HG03045 (cell line): ENCODE results near the gene GOLIM4.
"Not testable (repeated sequence)": the region's sequence is repeated elsewhere in the genome, so short reads cannot be mapped to it uniquely, and the experiment has no call there.

Source experiments
- ATAC-seq: cut with Tn5 transposase; IDR thresholded peaks from one replicate; pipeline ENCODE4 v1.9.1; 2021; ENCODE audit warnings: mild to moderate bottlenecking, moderate library complexity; ENCODE audit not compliant: unreplicated experiment

Gene GOLIM4

GRCh38 chr3:168049367-168049974, 46.3 kb downstream of the GOLIM4 start:
- ATAC-seq, result no peak

DNA sequence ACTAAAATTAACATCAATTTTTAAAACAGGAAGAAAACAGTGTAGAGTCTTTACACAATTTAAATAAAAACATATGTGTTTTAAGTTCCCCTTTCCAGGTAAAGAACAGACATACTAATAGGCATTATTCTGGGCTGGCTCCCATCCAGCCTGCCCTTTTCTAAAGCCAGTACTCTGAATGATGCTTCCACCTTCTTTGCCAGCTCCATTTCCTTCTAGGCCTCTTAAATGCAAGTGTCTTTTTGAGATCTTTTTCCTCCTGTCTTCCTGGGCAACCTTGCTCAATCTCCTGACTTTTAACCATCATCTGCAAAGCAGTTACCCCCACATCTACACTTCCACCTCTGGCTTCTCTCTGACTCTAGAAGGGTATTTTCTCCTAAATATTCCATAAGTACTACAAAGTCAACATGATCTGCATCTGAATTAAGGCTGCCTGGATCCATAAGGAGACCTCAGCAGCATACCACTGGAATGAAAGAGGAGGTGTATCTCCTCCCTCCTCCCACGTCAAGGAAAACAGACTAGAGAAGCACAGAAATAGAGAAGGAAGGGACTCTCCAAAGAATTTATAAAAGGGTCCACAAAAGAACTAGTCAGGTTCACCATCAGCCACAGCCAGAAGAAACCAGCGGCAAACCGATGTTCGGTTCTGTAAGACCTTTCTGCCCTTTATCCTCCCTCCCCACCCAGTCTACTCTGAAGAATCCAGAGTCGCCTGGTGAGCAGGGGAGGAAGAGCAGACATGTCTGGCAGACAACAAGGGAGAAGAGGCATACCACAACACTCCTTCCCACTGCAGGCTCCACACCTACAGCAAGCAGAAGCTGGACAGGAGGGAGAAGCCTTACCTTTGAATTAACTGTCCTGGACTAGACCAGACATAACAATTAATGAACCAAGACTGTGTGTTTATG, 47.1 kb downstream of the GOLIM4 start:
- no peak for ATAC-seq

GRCh38 chr3:168047936-168048335, 47.8 kb downstream of the GOLIM4 start:
- ATAC-seq, result no peak

DNA sequence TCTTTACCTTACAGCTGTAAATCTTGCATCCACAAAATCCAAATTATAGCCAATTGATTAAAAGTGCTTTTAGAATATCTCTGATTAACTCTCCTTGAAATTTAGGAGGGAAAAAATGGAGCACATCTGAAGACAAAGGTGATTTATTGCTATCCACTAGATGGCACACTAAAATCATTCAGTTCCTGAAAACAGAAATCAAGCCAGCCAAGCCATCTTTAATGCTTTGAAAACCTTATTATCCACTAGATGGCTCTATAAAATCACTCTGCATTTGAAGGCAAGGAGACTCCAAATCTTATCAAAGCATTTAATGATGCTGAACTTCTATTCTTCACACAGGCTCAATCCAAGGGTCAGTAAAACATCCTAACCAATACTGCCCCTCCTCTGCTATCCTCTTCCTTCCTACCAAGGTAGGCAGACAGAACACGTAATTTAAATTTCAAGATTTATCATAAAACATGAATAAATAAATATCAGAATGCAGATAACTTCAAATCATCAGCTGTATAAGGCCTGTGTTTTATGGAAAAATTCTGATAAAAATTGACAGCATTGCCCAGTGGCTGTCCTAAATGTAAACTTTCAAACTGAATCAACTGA, 48.4 kb downstream of the GOLIM4 start:
- peak; percentile 61 for ATAC-seq

GRCh38 chr3:168044049-168044448, 51.7 kb downstream of the GOLIM4 start:
- ATAC-seq, result no peak

- no peak for ATAC-seq
Measured at GRCh38 chr3:168040607-168041208, 55.0 kb downstream of the GOLIM4 start.

GRCh38 chr3:168037020-168037419, 58.7 kb downstream of the GOLIM4 start:
- no peak for ATAC-seq

DNA sequence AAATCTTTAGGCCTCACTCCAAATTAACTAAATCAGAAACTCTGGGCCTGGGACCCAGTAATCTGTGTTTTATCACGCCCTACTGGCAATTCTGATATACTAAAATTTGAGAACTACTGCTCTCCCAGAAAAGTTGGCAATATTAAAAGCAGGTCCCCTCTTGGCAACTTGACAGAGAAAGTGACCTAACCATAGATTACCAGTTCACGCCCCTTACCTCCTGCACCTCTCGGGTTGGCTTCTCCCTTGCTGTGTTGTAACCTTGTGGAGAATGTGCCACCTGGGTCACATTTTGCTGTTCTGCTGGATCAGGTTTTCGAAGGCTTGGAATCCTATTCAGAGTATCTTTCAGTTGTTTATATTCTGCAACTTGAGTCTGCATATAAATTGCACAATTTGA, 59.1 kb downstream of the GOLIM4 start:
- ATAC-seq, result no peak

DNA sequence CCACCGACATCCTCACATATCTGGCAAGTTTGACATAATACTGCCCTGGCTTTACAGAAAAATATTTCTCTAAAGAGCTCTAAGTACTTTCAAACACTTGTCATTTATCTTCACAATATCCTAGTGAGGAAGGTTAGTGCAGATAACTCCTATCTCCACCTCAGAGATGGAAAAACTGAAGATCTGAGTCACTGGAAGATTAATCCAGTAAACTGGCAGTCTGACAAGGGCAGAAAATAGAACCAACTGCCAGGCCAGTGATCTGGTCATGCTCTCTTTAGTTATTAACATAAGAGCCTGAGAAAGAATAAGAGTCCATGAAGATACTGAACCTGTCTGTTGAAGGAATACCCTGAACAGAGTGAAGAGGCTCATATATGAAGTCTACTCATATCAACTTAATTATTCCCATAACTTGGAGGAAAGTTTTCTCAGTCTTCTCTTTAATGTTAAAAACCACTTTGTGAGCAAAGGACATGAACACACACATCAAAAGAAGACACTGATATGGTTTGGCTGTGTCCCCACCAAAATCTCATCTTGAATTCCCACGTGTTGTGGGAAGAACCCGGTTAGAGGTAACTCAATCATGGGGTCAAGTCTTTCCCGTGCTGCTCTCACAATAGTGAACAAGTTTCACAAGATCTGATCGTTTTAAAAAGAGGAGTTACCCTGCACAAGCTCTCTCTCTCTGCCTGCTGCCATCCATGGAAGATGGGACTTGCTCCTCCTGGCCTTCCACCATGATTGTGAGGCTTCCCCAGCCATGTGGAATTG, 61.4 kb downstream of the GOLIM4 start:
- no peak for ATAC-seq

DNA sequence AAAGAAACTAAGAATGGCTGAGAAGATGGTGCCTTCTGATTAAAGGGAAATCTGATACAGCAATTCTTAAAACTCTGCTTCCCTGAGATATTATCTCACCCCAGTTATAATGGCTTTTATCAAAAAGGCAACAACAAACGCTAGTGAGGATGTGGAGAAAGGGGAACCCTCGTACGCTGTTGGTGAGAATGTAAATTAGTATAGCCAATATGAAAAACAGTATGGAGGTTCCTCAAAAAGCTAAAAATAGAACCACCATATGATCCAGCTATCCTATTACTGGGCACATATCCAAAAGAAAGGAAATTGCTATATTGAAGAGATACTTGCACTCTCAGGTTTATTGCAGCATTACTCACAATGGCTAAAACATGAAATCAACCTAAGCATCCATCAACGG, 65.1 kb downstream of the GOLIM4 start:
- ATAC-seq, result no peak

GRCh38 chr3:168029705-168030104, 66.0 kb downstream of the GOLIM4 start:
- ATAC-seq, result no peak

GRCh38 chr3:168028086-168028485, 67.6 kb downstream of the GOLIM4 start:
- no peak for ATAC-seq

DNA sequence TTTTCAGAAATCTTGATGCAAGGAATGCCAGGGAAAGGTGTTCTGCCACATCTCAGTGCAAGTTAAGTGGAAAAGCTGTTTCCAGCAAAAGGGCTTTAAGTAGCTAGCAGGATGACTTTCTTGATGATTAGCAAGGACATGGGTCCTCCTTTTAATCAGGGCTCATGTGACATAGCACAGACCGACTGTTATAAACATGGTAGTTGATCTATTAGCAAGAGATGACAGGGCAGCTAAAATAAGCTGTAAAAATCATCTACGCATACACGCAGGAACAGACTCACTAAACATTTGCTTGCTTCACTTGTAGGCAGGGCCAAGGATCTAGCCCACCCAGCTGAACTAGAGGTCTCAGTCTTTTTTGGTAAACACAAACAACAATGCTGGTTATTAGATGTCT, 69.0 kb downstream of the GOLIM4 start:
- no peak for ATAC-seq

- ATAC-seq, result no peak
Measured at GRCh38 chr3:168025076-168025475, 70.6 kb downstream of the GOLIM4 start.

DNA sequence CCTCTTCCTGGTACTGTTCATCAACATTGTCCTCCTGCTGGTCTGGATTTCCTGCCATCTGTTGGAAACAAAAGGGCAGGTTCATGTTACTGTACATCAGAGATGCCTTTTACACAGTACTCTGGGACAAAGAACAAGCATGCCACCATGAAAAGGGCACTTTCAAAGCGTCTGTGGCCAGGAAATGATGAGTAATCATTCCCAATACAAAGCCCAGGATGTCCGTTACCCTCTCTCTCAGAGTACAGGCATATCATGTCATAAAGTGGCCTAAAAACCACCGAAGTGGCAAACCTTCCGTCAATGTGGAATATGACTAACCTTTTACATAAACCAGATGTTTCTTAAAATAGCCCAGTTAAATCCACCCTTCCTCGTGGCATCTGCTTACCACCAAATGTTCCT, 71.2 kb downstream of the GOLIM4 start:
- no peak for ATAC-seq

DNA sequence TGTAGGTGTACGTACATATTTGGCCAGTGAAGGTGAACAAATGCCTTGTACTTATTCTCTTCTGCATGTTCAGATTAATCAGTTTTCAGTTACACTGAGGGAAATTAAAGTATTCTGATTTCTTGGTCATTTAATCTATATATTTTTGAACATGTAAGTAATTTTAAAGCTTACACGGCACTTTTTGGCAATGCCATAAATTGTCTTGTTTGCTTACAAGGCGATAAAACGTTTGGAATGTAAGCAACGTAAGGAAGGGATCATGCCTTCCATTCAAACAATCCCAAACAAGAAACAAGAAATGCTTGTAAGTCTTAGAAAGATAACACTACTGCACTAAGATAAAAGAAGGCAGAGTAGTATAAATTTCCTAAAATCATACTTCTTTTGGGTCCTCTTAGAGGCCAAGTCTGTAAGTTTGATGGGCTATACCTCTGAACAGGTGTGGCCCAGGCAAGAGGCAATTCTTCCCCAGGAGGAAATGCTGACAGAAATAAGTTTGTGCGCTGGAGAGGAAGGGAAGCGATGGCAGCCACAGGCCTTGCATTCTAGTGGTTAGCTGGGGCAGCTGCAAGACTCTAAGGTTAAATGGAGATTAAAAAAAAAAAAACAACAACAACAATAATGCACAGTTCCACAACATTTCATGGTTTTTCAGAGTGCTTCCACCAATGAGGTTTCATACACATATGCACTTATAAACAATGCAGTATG, 73.8 kb downstream of the GOLIM4 start:
- ATAC-seq, result no peak

- ATAC-seq, result not testable (repeated sequence)
Measured at GRCh38 chr3:168011280-168011679, 84.4 kb downstream of the GOLIM4 start.

GRCh38 chr3:168006584-168006983, 89.1 kb downstream of the GOLIM4 start:
- no peak for ATAC-seq

GRCh38 chr3:168003911-168004310, 91.8 kb downstream of the GOLIM4 start:
- ATAC-seq, result no peak

DNA sequence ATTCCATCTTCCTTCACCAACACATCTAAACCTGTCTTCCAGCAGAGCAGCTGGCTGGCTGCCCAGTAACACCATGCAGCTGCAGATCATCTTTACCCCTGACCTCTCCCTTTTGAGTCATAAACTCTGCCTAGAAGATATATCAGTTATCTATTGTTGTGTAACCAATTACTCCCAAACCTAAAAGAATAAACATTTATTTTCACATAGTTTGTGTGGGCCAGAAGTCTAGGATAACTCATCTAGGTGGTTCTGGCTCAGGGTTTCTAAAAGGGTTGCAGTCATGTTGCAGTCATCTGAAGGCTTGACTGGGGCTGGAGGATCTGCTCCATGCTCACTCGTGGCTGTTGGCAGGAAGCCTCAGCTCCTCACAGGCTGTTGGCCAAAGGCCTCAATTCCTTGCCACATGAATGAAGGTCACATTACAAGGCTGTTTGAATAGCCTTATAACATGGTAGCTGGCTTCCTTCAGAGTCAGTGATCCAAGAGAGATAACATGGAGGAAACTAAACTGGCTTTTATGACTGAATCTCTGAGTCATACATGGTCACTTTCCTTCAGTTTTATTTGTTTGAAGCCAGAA, 92.8 kb downstream of the GOLIM4 start:
- ATAC-seq, result no peak
